HEK293T (cell line): ENCODE results near the gene CLDN7.

Experiments
- BHLHE40 ChIP-seq: fragments of 450-650 bp; IDR thresholded peaks from 2 replicates; pipeline ENCODE4 v1.6.1; 2016; ENCODE audit warnings: mild to moderate bottlenecking, moderate library complexity, borderline replicate concordance
- ELF4 ChIP-seq: fragments of 450-650 bp; IDR thresholded peaks from 2 replicates; pipeline ENCODE4 v1.6.1; 2017; ENCODE audit warnings: antibody characterized with exemption
- FOXA1 ChIP-seq: fragments of 450-650 bp; IDR thresholded peaks from 2 replicates; pipeline ENCODE4 v1.6.1; 2016; ENCODE audit warnings: mild to moderate bottlenecking
- FOXM1 ChIP-seq: fragments of 450-650 bp; IDR thresholded peaks from 2 replicates; pipeline ENCODE4 v1.6.1; 2017; ENCODE audit warnings: mild to moderate bottlenecking, borderline replicate concordance
- HDGF ChIP-seq: fragments of 450-650 bp; IDR thresholded peaks from 2 replicates; pipeline ENCODE4 v1.6.1; 2017; ENCODE audit warnings: antibody characterized with exemption, borderline replicate concordance
- L3MBTL2 ChIP-seq: fragments of 450-650 bp; conservative IDR thresholded peaks from 2 replicates; pipeline ENCODE4 v1.6.1; 2016; ENCODE audit warnings: mild to moderate bottlenecking
- LEF1 ChIP-seq: fragments of 450-650 bp; IDR thresholded peaks from 2 replicates; pipeline ENCODE4 v1.6.1; 2017; ENCODE audit warnings: mild to moderate bottlenecking, borderline replicate concordance
- NFRKB ChIP-seq: fragments of 450-650 bp; IDR thresholded peaks from 2 replicates; pipeline ENCODE4 v1.6.1; 2016; ENCODE audit warnings: mild to moderate bottlenecking, moderate library complexity
- SP1 ChIP-seq: fragments of 450-650 bp; IDR thresholded peaks from 2 replicates; pipeline ENCODE4 v1.6.1; 2017
- SUZ12 ChIP-seq: fragments of 450-650 bp; IDR thresholded peaks from 2 replicates; pipeline ENCODE4 v1.6.1; 2016; ENCODE audit warnings: mild to moderate bottlenecking
- TARDBP ChIP-seq: fragments of 450-650 bp; IDR thresholded peaks from 2 replicates; pipeline ENCODE4 v1.6.1; 2016
- ZNF384 ChIP-seq: fragments of 450-650 bp; IDR thresholded peaks from 2 replicates; pipeline ENCODE4 v1.6.1; 2016
- TF ChIP-seq, protein P1 (sequence below): fragments of 450-650 bp; IDR thresholded peaks from 2 replicates; pipeline ENCODE4 v1.6.1; 2016

DNA sequence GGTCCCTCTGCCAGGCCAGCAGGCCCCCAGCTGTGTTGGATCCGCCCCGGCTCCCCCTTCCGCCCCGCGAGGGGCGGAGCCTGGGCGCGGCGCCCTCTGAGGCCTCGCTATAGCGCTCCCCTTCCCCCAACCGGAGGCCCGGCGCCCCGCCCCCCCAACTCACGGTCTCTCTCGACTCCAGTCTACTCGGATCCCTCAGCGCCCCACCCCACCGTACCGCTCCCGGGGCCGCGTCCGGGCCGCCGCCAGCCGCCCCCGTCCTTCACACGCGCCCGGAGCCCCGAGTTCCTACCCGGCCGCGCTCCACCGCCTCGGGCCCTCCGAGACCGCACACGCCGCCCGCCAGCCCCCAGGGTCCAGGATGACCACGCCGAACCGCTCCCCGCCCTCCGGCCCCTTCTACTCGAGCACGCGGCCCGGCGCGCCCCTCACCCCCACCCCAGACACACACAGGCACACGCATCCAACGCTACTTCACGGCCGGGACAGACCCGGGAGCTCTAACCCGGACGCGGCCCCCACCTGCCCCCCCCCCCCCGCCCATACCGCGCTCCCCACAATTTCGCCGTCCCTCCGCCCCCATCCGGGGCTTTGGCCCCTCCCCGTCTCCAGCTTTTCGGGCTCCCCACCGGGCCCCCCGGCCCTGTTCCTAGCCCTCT lies 24.4 kb downstream of the CLDN7 start:
- TF ChIP-seq FOXM1 (no peak), TARDBP (no peak), NFRKB (no peak), ZNF384 (no peak), SP1 (no peak), SUZ12 (no peak), LEF1 (no peak), BHLHE40 (no peak), HDGF (no peak), FOXA1 (no peak), ELF4 (no peak), L3MBTL2 (no peak)
- TF ChIP-seq, protein P1, sequence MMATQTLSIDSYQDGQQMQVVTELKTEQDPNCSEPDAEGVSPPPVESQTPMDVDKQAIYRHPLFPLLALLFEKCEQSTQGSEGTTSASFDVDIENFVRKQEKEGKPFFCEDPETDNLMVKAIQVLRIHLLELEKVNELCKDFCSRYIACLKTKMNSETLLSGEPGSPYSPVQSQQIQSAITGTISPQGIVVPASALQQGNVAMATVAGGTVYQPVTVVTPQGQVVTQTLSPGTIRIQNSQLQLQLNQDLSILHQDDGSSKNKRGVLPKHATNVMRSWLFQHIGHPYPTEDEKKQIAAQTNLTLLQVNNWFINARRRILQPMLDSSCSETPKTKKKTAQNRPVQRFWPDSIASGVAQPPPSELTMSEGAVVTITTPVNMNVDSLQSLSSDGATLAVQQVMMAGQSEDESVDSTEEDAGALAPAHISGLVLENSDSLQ = no peak
